ENCODE measurements around the gene KIF18A. TPM values are rescaled to one million over a fixed set of nuclear protein-coding genes. Genes with fewer than 3 reads are reported as not detected.

Gene KIF18A
- total RNA-seq (10 to 100 TPM in 1 of 2 donors, under 1 TPM in 1; 0.08 to 21.4 TPM), polyA plus RNA-seq (under 1 TPM; 0.18 to 0.22 TPM)

- H3K36me3 ChIP-seq (ENCODE audit: control insufficient read depth in 4 of 4, insufficient read depth in 3 of 4, low read depth in 1 of 4, low read length in 3 of 4) = no peaks in the 10 kb centered on the region
- H3K4me3 ChIP-seq (ENCODE audit: low read depth in 1 of 3, low read length in 3 of 3) = peak within 1 kb of the TSS; percentile 57 to 88 (median 70)
- no peak for TF ChIP-seq HNF4G (IDR thresholded peaks at IDR 0.05)
- no peak for TF ChIP-seq TAF1 (conservative IDR thresholded peaks at IDR 0.05)
- peak in 1 of 2 donors; percentile 27 for TF ChIP-seq RAD21 (IDR thresholded peaks at IDR 0.05)
- TF ChIP-seq SP1 (IDR thresholded peaks at IDR 0.05) = peak; percentile 78
- TF ChIP-seq ZBTB33 (IDR thresholded peaks at IDR 0.05) = no peak
- TF ChIP-seq FOXA1 (IDR thresholded peaks at IDR 0.05) = no peak
- peak in 1 of 2 donors; percentile 14 for TF ChIP-seq HNF4A (conservative IDR thresholded peaks at IDR 0.05)
- TF ChIP-seq NR2F2 (IDR thresholded peaks at IDR 0.05) = no peak
- TF ChIP-seq MAX (IDR thresholded peaks at IDR 0.05) = no peak
- TF ChIP-seq FOXA2 (IDR thresholded peaks at IDR 0.05) = no peak
- TF ChIP-seq RXRA (IDR thresholded peaks at IDR 0.05) = peak in 1 of 2 donors; percentile 7
- peak; percentile 70 for TF ChIP-seq YY1 (IDR thresholded peaks at IDR 0.05)
- TF ChIP-seq EGR1 (IDR thresholded peaks at IDR 0.05; ENCODE audit: low read depth in 2 of 2) = no peak
- peak; percentile 25 to 46 for TF ChIP-seq JUND (IDR thresholded peaks at IDR 0.05)
- peak; percentile 55 to 94 for TF ChIP-seq GABPA (IDR thresholded peaks at IDR 0.05 in 1 of 2, conservative IDR thresholded peaks at IDR 0.05 in 1 of 2)
- TF ChIP-seq CTCF (IDR thresholded peaks at IDR 0.05; ENCODE audit: low read depth, low read length, missing input control) = no peak
- peak; percentile 17 for TF ChIP-seq ATF3 (IDR thresholded peaks at IDR 0.05)
- TF ChIP-seq REST (IDR thresholded peaks at IDR 0.05) = peak; percentile 33
- DNase-seq (ENCODE audit: low spot score) = peak; percentile 100
- H3K27me3 ChIP-seq (ENCODE audit: control insufficient read depth in 4 of 4, insufficient read depth in 4 of 4, low read length in 3 of 4) = no peaks in the 10 kb centered on the region
- peak within 1 kb of the TSS; percentile 45 to 77 for H3K27ac ChIP-seq (ENCODE audit: low read depth in 1 of 2, low read length in 2 of 2)
- H3K4me1 ChIP-seq (ENCODE audit: control insufficient read depth in 4 of 4, insufficient read depth in 4 of 4, low read length in 3 of 4) = peaks cover 0 to 35% (median 30%) of the 10 kb centered on the region in 4 donors
- no peaks in the 10 kb centered on the region for H3K9me3 ChIP-seq (ENCODE audit: control insufficient read depth in 4 of 4, low read length in 3 of 4)
- peak within 1 kb of the TSS; percentile 68 to 77 for H3K9ac ChIP-seq (ENCODE audit: low read depth in 1 of 2, low read length in 2 of 2)
- under 1% methylated on average over 38 of the region's 38 CpGs for WGBS
Measured at GRCh38 chr11:28107750-28108618, at the start of gene KIF18A, which contains the start of gene METTL15. TSS of gene KIF18A (minus strand) at chr11:28108156. CDS start at chr11:28097947, 10,209 bp downstream. TSS of gene METTL15 (plus strand) at chr11:28108388. CDS start at chr11:28113335, 4,947 bp downstream.
